ENCODE measurements around the gene DBF4B. TPM values are rescaled to one million over a fixed set of nuclear protein-coding genes. Genes with fewer than 3 reads are reported as not detected.
A peak's percentile ranks its signal among the peaks of the same experiment; 100 is the strongest.

DBF4B gene
- total and polyA plus RNA-seq, 2 of the 13 experiments (the other 11 are each of a cell fraction or from before 2014, with no cell fraction given) = 11.7 to 13.2 TPM

DNA sequence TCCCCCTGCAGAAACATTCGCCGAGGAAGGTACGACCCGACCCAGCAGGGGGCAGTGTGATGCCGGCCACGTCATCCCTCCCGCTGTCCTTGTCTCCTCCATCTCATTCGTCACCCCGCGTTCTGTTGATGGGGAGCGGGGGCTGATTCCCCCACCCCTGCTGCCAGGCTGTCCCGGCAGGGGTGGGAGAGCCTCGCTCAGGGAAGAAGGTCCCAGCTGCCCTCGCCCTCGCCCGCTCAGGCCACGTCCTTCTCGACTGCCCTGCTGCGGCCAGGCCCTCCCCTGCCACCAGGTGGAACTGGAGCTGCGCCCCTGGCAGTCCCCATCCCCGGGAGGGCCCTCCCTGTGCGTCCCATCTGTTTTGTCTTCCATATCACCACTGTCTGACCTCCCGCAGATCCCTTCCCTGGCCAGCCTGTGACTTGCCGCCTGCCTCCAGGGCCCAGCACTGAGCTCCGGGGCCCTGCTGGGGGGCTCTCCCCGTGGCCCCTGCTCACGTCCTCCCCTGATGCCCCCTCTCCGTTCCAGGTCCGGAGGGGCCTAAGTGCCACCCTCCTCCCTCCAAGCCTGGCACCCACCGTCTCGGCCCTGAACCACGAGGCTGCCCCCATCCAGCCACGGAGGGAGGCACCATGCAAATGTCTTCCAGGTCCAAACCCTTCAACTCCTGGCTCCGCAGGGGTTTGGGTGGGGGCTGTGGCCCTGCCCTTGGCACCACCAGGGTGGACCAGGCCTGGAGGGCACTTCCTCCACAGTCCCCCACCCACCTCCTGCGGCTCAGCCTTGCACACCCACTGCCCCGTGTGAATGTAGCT, 71.0 kb downstream of the DBF4B start (continued):
- no peak for TF ChIP-seq ZBTB2 (CRISPR knock-in tag; IDR thresholded peaks at IDR 0.05; ENCODE audit: low read depth)
- TF ChIP-seq ZSCAN31 (CRISPR knock-in tag; IDR thresholded peaks at IDR 0.05; ENCODE audit: low read depth) = no peak
- peak; percentile 40; the same call in 1 of the 2 replicates for TF ChIP-seq KMT2B (CRISPR knock-in tag; IDR thresholded peaks at IDR 0.05)
- TF ChIP-seq ZSCAN25 (CRISPR knock-in tag; IDR thresholded peaks at IDR 0.05) = peak; percentile 88
- TF ChIP-seq TAF1 (CRISPR knock-in tag; IDR thresholded peaks at IDR 0.05) = peak; percentile 44; the same call in 1 of the 2 replicates
- no peak for TF ChIP-seq CCDC6 (CRISPR knock-in tag; IDR thresholded peaks at IDR 0.05)
- TF ChIP-seq EEA1 (CRISPR knock-in tag; IDR thresholded peaks at IDR 0.05; ENCODE audit: borderline replicate concordance) = 0 out of 2 replicates have a peak, but pooled peaks have one; percentile 8
- TF ChIP-seq ZNF124 (CRISPR knock-in tag; IDR thresholded peaks at IDR 0.05) = no peak
- TF ChIP-seq ZNF776 (CRISPR knock-in tag; IDR thresholded peaks at IDR 0.05) = peak; percentile 87; the same call in 1 of the 2 replicates
- TF ChIP-seq ZBTB10 (CRISPR knock-in tag; IDR thresholded peaks at IDR 0.05; ENCODE audit: borderline replicate concordance) = no peak; the same call in 1 of the 2 replicates
- no peak for TF ChIP-seq ZNF138 (CRISPR knock-in tag; IDR thresholded peaks at IDR 0.05; ENCODE audit: low read depth)
- no peak for TF ChIP-seq ATF6 (CRISPR knock-in tag; conservative IDR thresholded peaks at IDR 0.05)
- TF ChIP-seq TFDP1 (CRISPR knock-in tag; IDR thresholded peaks at IDR 0.05; ENCODE audit: borderline replicate concordance) = peak; percentile 37; the same call in 1 of the 2 replicates
- TF ChIP-seq ZSCAN12 (CRISPR knock-in tag; IDR thresholded peaks at IDR 0.05) = no peak
- TF ChIP-seq TCF12 (IDR thresholded peaks at IDR 0.05) = no peak
- TF ChIP-seq TCF12 (CRISPR knock-in tag; IDR thresholded peaks at IDR 0.05) = peak; percentile 60; the same call in 1 of the 2 replicates
- TF ChIP-seq REST (IDR thresholded peaks at IDR 0.05; ENCODE audit: borderline replicate concordance in 1 of 2, low read depth in 1 of 2, low read length in 2 of 2) = no peak

All from HepG2 (cell line).